GM12878 (cell line): Measurements from ENCODE around the gene MBD6.
"Not testable (repeated sequence)": the region's sequence is repeated elsewhere in the genome, so short reads cannot be mapped to it uniquely, and the experiment has no call there.

Source experiments
- BRCA1 ChIP-seq: IDR thresholded peaks from 2 replicates; pipeline ENCODE4 v1.6.1; 2011; ENCODE audit warnings: low read depth, low read length, improper control_type of control experiment
- CBFB ChIP-seq: IDR thresholded peaks from 2 replicates; pipeline ENCODE4 v1.6.1; 2016; ENCODE audit warnings: antibody characterized with exemption, low read depth
- FOS ChIP-seq: IDR thresholded peaks from 3 replicates; pipeline ENCODE4 v1.6.1; 2011; ENCODE audit warnings: borderline replicate concordance; ENCODE audit not compliant: insufficient read length; ENCODE audit errors: extremely low read depth
- KDM1A ChIP-seq: fragments of 200-600 bp; sonication (generic); IDR thresholded peaks from 2 replicates; pipeline ENCODE4 v1.6.1; 2016; ENCODE audit warnings: borderline replicate concordance
- MYB ChIP-seq: fragments of 150-350 bp; IDR thresholded peaks from 2 replicates; pipeline ENCODE4 v1.6.1; 2014; ENCODE audit warnings: mild to moderate bottlenecking, low read depth, low read length, borderline replicate concordance
- NBN ChIP-seq: fragments of 450-650 bp; IDR thresholded peaks from 2 replicates; pipeline ENCODE4 v1.6.1; 2016
- NFIC ChIP-seq: IDR thresholded peaks from 2 replicates; pipeline ENCODE4 v1.6.1; 2012; ENCODE audit warnings: low read depth, mild to moderate bottlenecking, inconsistent platforms, low read length, moderate library complexity
- RFX5 ChIP-seq: IDR thresholded peaks from 2 replicates; pipeline ENCODE4 v1.6.1; 2011; ENCODE audit warnings: low read depth, low read length, improper control_type of control experiment
- YBX1 ChIP-seq: fragments of 450-650 bp; IDR thresholded peaks from 2 replicates; pipeline ENCODE4 v1.6.1; 2016; ENCODE audit warnings: antibody characterized with exemption
- TF ChIP-seq, protein P1 (sequence below), 3 experiments: IDR thresholded peaks in 2 of 3; conservative IDR thresholded peaks in 1 of 3; 2 replicates each; pipeline ENCODE4 v1.5.1; 2011; ENCODE audit warnings: low read depth in 3 of 3, low read length in 3 of 3, mild to moderate bottlenecking in 3 of 3, control low read depth in 2 of 3, moderate library complexity in 2 of 3, inconsistent platforms in 1 of 3, mixed read lengths in 1 of 3; ENCODE audit not compliant: control insufficient read depth in 2 of 3, insufficient read depth in 1 of 3; ENCODE audit errors: extremely low read depth in 1 of 3
- TF ChIP-seq, protein P2 (sequence below): IDR thresholded peaks from 2 replicates; pipeline ENCODE4 v1.6.1; 2011; ENCODE audit warnings: mild to moderate bottlenecking, low read depth, low read length, moderate library complexity; ENCODE audit not compliant: insufficient replicate concordance

DNA sequence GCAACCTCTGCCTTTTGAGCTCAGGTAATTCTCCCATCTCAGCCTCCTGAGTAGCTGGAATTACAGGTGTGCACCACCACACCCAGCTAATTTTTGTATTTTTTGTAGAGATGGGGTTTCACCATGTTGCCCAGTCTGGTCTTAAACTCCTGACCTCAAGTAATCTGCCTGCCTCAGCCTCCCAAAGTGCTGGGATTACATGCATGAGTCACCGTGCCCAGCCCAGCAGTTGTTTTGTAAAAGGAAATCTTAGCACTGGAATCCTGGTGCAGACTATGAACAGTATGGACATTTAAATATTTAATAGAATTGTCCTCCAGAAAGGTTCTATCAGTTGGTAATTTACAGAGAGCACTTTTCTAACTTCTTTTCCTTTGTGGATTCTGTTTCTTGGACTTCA is 38.5 kb downstream of the MBD6 start:
- TF ChIP-seq, protein P1, sequence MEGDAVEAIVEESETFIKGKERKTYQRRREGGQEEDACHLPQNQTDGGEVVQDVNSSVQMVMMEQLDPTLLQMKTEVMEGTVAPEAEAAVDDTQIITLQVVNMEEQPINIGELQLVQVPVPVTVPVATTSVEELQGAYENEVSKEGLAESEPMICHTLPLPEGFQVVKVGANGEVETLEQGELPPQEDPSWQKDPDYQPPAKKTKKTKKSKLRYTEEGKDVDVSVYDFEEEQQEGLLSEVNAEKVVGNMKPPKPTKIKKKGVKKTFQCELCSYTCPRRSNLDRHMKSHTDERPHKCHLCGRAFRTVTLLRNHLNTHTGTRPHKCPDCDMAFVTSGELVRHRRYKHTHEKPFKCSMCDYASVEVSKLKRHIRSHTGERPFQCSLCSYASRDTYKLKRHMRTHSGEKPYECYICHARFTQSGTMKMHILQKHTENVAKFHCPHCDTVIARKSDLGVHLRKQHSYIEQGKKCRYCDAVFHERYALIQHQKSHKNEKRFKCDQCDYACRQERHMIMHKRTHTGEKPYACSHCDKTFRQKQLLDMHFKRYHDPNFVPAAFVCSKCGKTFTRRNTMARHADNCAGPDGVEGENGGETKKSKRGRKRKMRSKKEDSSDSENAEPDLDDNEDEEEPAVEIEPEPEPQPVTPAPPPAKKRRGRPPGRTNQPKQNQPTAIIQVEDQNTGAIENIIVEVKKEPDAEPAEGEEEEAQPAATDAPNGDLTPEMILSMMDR (IDR thresholded peaks at IDR 0.05 in 2 of 3, conservative IDR thresholded peaks at IDR 0.05 in 1 of 3; ENCODE audit: control insufficient read depth in 2 of 3, extremely low read depth in 1 of 3, insufficient read depth in 1 of 3, low read depth in 3 of 3, low read length in 3 of 3) = not testable (repeated sequence)
- not testable (repeated sequence) for TF ChIP-seq FOS, NFIC, KDM1A, CBFB, YBX1, MYB, NBN, BRCA1, RFX5
- TF ChIP-seq, protein P2, sequence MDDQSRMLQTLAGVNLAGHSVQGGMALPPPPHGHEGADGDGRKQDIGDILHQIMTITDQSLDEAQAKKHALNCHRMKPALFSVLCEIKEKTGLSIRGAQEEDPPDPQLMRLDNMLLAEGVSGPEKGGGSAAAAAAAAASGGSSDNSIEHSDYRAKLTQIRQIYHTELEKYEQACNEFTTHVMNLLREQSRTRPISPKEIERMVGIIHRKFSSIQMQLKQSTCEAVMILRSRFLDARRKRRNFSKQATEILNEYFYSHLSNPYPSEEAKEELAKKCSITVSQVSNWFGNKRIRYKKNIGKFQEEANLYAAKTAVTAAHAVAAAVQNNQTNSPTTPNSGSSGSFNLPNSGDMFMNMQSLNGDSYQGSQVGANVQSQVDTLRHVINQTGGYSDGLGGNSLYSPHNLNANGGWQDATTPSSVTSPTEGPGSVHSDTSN = not testable (repeated sequence)
